ENCODE measurements around the gene NUMB. TPM values are rescaled to one million over a fixed set of nuclear protein-coding genes. Genes with fewer than 3 reads are reported as not detected.
"Not testable (repeated sequence)": the region's sequence is repeated elsewhere in the genome, so short reads cannot be mapped to it uniquely, and the experiment has no call there.

Gene NUMB
- total and polyA plus RNA-seq, 2 of the 4 experiments (the other 2 are of a cell fraction): 45.9 to 114 TPM

DNA sequence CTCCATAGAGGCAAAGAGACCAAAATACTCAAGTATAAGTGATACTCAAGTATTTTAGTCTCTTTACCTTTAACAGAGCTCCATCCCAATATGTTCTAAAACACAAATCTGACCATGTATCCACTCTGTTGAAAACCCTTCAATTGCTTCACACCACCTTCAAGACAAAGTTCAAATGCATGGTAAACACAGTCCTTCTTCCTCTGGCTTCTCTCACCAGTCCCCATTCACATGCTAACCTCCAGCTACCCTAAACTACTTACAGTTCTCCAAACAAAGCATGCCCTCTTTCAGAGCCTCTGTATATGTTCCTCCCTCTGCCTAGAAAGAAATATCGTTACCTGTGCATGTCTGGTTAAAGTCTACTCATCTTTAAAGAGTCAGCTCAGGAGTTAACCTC, 100.2 kb downstream of the NUMB start:
- DNase-seq: no peak
- Histone ChIP-seq H3K56ac (ENCODE audit: extremely low read depth, insufficient read depth, low read length) (no peak overlapping the region), H2BK20ac (ENCODE audit: low read depth, low read length) (no peak overlapping the region), H3K4me1 (ENCODE audit: control insufficient read depth, insufficient read depth, low read length) (no peaks in the 10 kb centered on the region), H3K14ac (replicated peaks; ENCODE audit: low read depth, low read length) (no peak overlapping the region), H4K91ac (ENCODE audit: insufficient read depth, low read depth, low read length) (no peak overlapping the region), H3K36me3 (ENCODE audit: control insufficient read depth, insufficient read depth, low read length) (peaks cover 6% of the 10 kb centered on the region), H3K18ac (ENCODE audit: low read depth, low read length) (no peak overlapping the region), H3K9ac (ENCODE audit: low read depth, low read length) (no peak overlapping the region), H4K8ac (ENCODE audit: low read depth in 2 of 2, low read length in 2 of 2) (no peak overlapping the region), H3K23ac (ENCODE audit: low read depth, low read length) (no peak overlapping the region), H4K5ac (ENCODE audit: low read depth, low read length) (no peak overlapping the region), H3K4me3 (ENCODE audit: insufficient read depth, low read depth, low read length) (no peak overlapping the region), H2BK15ac (ENCODE audit: low read depth, low read length) (no peak overlapping the region), H2AFZ (replicated peaks; ENCODE audit: low read length, poor library complexity) (no peak overlapping the region), H2AK9ac (replicated peaks; ENCODE audit: low read depth, low read length, poor library complexity) (no peak overlapping the region), H3K79me1 (ENCODE audit: low read depth in 1 of 2, low read length in 2 of 2) (peaks cover 21 to 45% of the 10 kb centered on the region in 2 experiments), H2AK5ac (ENCODE audit: low read depth, low read length) (no peak overlapping the region), H2BK120ac (ENCODE audit: low read depth, low read length) (no peak overlapping the region), H3K27ac (ENCODE audit: insufficient read depth, low read length) (no peak overlapping the region), H3K4ac (ENCODE audit: low read depth, low read length) (no peak overlapping the region), H3K9me3 (ENCODE audit: control insufficient read depth, insufficient read depth, low read length) (no peaks in the 10 kb centered on the region), H4K20me1 (ENCODE audit: insufficient read depth, low read length) (peaks cover 11% of the 10 kb centered on the region; the same call in 1 of the 2 replicates), H2BK5ac (ENCODE audit: low read depth, low read length, poor library complexity, severe bottlenecking) (no peak overlapping the region), H3K9me1 (ENCODE audit: insufficient read depth, low read length) (peaks cover 2% of the 10 kb centered on the region; the same call in 1 of the 2 replicates), H3K27me3 (ENCODE audit: control insufficient read depth, insufficient read depth, low read length) (no peaks in the 10 kb centered on the region), H3K4me2 (ENCODE audit: low read depth, low read length) (no peak overlapping the region)
- TF ChIP-seq FOS (IDR thresholded peaks at IDR 0.05; ENCODE audit: low read depth, low read length): no peak
- TF ChIP-seq SMC3 (IDR thresholded peaks at IDR 0.05; ENCODE audit: low read depth, low read length): no peak
- TF ChIP-seq USF2 (IDR thresholded peaks at IDR 0.05; ENCODE audit: low read depth, low read length): no peak
- no peak for TF ChIP-seq RCOR1 (IDR thresholded peaks at IDR 0.05; ENCODE audit: insufficient replicate concordance, low read length)
- no CpG with 5 or more reads among the region's 1 CpG for WGBS, 2 experiments (ENCODE audit: extremely low coverage in 2 of 2, insufficient read length in 1 of 2)
- CTCF ChIA-PET: no interaction called here
- no TSS peak for BruUV-seq (replicated peaks)
- intact Hi-C loops (cut with micrococcal nuclease) (no loop called here), dilution Hi-C loops (cut with HindIII; ENCODE audit: low sequenced_read_pairs, unreplicated experiment) (no loop called here), in situ Hi-C loops (cut with MboI; ENCODE audit: low sequenced_read_pairs) (no loop called here)
- POLR2A ChIA-PET (ENCODE audit: unreplicated experiment): no interaction called here
- ATAC-seq (ENCODE audit: low read depth): no peak

GRCh38 chr14:73349091-73349490, 109.3 kb downstream of the NUMB start:
- DNase-seq; BruUV-seq (replicated peaks); H3K14ac ChIP-seq (replicated peaks; ENCODE audit: low read depth, low read length); H3K4me2 ChIP-seq (ENCODE audit: low read depth, low read length); H2AK5ac ChIP-seq (ENCODE audit: low read depth, low read length); H3K9me1 ChIP-seq (ENCODE audit: insufficient read depth, low read length); H2AFZ ChIP-seq (replicated peaks; ENCODE audit: low read length, poor library complexity); in situ Hi-C loops (cut with MboI; ENCODE audit: low sequenced_read_pairs); ATAC-seq (ENCODE audit: low read depth); H3K36me3 ChIP-seq (ENCODE audit: control insufficient read depth, insufficient read depth, low read length); H3K4me1 ChIP-seq (ENCODE audit: control insufficient read depth, insufficient read depth, low read length); H3K4me3 ChIP-seq (ENCODE audit: insufficient read depth, low read depth, low read length); H2BK20ac ChIP-seq (ENCODE audit: low read depth, low read length); H2BK5ac ChIP-seq (ENCODE audit: low read depth, low read length, poor library complexity, severe bottlenecking); H2BK120ac ChIP-seq (ENCODE audit: low read depth, low read length); H3K27me3 ChIP-seq (ENCODE audit: control insufficient read depth, insufficient read depth, low read length); H4K91ac ChIP-seq (ENCODE audit: insufficient read depth, low read depth, low read length); H3K9me3 ChIP-seq (ENCODE audit: control insufficient read depth, insufficient read depth, low read length); H3K56ac ChIP-seq (ENCODE audit: extremely low read depth, insufficient read depth, low read length); H3K18ac ChIP-seq (ENCODE audit: low read depth, low read length); intact Hi-C loops (cut with micrococcal nuclease); H3K23ac ChIP-seq (ENCODE audit: low read depth, low read length); POLR2A ChIA-PET (ENCODE audit: unreplicated experiment); H2AK9ac ChIP-seq (replicated peaks; ENCODE audit: low read depth, low read length, poor library complexity); H3K4ac ChIP-seq (ENCODE audit: low read depth, low read length); H4K5ac ChIP-seq (ENCODE audit: low read depth, low read length); H3K27ac ChIP-seq (ENCODE audit: insufficient read depth, low read length); dilution Hi-C loops (cut with HindIII; ENCODE audit: low sequenced_read_pairs, unreplicated experiment); H4K8ac ChIP-seq (ENCODE audit: low read depth in 2 of 2, low read length in 2 of 2); H2BK15ac ChIP-seq (ENCODE audit: low read depth, low read length); H3K9ac ChIP-seq (ENCODE audit: low read depth, low read length): not testable (repeated sequence)
- 100% methylated on average over 1 of the region's 3 CpGs; no CpG with 5 or more reads in 1 of the 2 experiments for WGBS, 2 experiments (ENCODE audit: extremely low coverage in 2 of 2, insufficient read length in 1 of 2)
- CTCF ChIA-PET: interaction anchor here (0.6 kb wide), 1 partner anchor 71 kb away, joined by 3 read pairs; no protein-coding TSS in a partner anchor
- Histone ChIP-seq H4K20me1 (ENCODE audit: insufficient read depth, low read length) (peaks cover 10% of the 10 kb centered on the region; the same call in 1 of the 2 replicates), H3K79me1 (ENCODE audit: low read depth in 1 of 2, low read length in 2 of 2) (peaks cover 20 to 38% of the 10 kb centered on the region in 2 experiments)

Data from IMR-90 (cell line).